ENCODE results near the gene UGT1A6. TPM values are rescaled to one million over a fixed set of nuclear protein-coding genes. Genes with fewer than 3 reads are reported as not detected.

UGT1A6 gene
- polyA plus RNA-seq, 4 donors = 0.08 to 5.4 (median 2.9) TPM

GRCh38 chr2:233761040-233761769 lies 68.5 kb downstream of the UGT1A6 start:
- DNase-seq (ENCODE audit: low read depth in 4 of 4, low spot score in 3 of 4) = no peak

- DNase-seq (ENCODE audit: low read depth in 4 of 4, low spot score in 3 of 4) = no peak
Observed at GRCh38 chr2:233764264-233764663, 71.6 kb downstream of the UGT1A6 start.

- no peak for DNase-seq (ENCODE audit: low read depth in 4 of 4, low spot score in 3 of 4)
Observed at GRCh38 chr2:233764761-233765160, 72.1 kb downstream of the UGT1A6 start.

- no peak for DNase-seq (ENCODE audit: low read depth in 4 of 4, low spot score in 3 of 4)
Observed at GRCh38 chr2:233766416-233766815, 73.7 kb downstream of the UGT1A6 start.

- DNase-seq (ENCODE audit: low read depth in 4 of 4, low spot score in 3 of 4) = no peak
Observed at GRCh38 chr2:233768076-233768475, 75.4 kb downstream of the UGT1A6 start.

- DNase-seq (ENCODE audit: low read depth in 4 of 4, low spot score in 3 of 4) = no peak
Observed at GRCh38 chr2:233769260-233769659, 76.6 kb downstream of the UGT1A6 start.

- DNase-seq (ENCODE audit: low read depth in 4 of 4, low spot score in 3 of 4) = no peak
Observed at GRCh38 chr2:233772153-233772552, 79.5 kb downstream of the UGT1A6 start.

- no peak for DNase-seq (ENCODE audit: low read depth in 4 of 4, low spot score in 3 of 4)
Observed at GRCh38 chr2:233772583-233772982, 79.9 kb downstream of the UGT1A6 start.

- no peak for DNase-seq (ENCODE audit: low read depth in 4 of 4, low spot score in 3 of 4)
Observed at GRCh38 chr2:233773854-233774253, 81.2 kb downstream of the UGT1A6 start.

- no peak for DNase-seq (ENCODE audit: low read depth in 4 of 4, low spot score in 3 of 4)
Observed at GRCh38 chr2:233775414-233775813, 82.7 kb downstream of the UGT1A6 start.

- no peak for DNase-seq (ENCODE audit: low read depth in 4 of 4, low spot score in 3 of 4)
Observed at GRCh38 chr2:233778030-233778429, 85.3 kb downstream of the UGT1A6 start, which contains the start of gene MROH2A. Gene MROH2A, plus strand, starts transcription at chr2:233778330. Its CDS starts 1,029 bp downstream, at chr2:233779359.

GRCh38 chr2:233779722-233780121 lies 87.0 kb downstream of the UGT1A6 start:
- no peak for DNase-seq (ENCODE audit: low read depth in 4 of 4, low spot score in 3 of 4)

- DNase-seq (ENCODE audit: low read depth in 4 of 4, low spot score in 3 of 4) = no peak
Observed at GRCh38 chr2:233780771-233781170, 88.1 kb downstream of the UGT1A6 start.

GRCh38 chr2:233789554-233789953 lies 96.9 kb downstream of the UGT1A6 start:
- DNase-seq (ENCODE audit: low read depth in 4 of 4, low spot score in 3 of 4) = no peak

GRCh38 chr2:233791151-233791882 lies 98.6 kb downstream of the UGT1A6 start:
- no peak for DNase-seq (ENCODE audit: low read depth in 4 of 4, low spot score in 3 of 4)

- no peak for DNase-seq (ENCODE audit: low read depth in 4 of 4, low spot score in 3 of 4)
Observed at GRCh38 chr2:233791883-233792329, 99.2 kb downstream of the UGT1A6 start.

- no peak for DNase-seq (ENCODE audit: low read depth in 4 of 4, low spot score in 3 of 4)
Observed at GRCh38 chr2:233792720-233793119, 100.0 kb downstream of the UGT1A6 start.

GRCh38 chr2:233793465-233794127 lies 100.9 kb downstream of the UGT1A6 start:
- no peak for DNase-seq (ENCODE audit: low read depth in 4 of 4, low spot score in 3 of 4)

GRCh38 chr2:233794128-233794658 lies 101.5 kb downstream of the UGT1A6 start:
- no peak for DNase-seq (ENCODE audit: low read depth in 4 of 4, low spot score in 3 of 4)

- DNase-seq (ENCODE audit: low read depth in 4 of 4, low spot score in 3 of 4) = no peak
Observed at GRCh38 chr2:233795735-233796171, 103.1 kb downstream of the UGT1A6 start.

- no peak for DNase-seq (ENCODE audit: low read depth in 4 of 4, low spot score in 3 of 4)
Observed at GRCh38 chr2:233796254-233796653, 103.6 kb downstream of the UGT1A6 start.
